ENCODE results near the gene C11orf21. TPM values are rescaled to one million over a fixed set of nuclear protein-coding genes. Genes with fewer than 3 reads are reported as not detected.

Gene C11orf21
- total RNA-seq, 1 experiment from 2014 or later: not detected

- no peak for DNase-seq (ENCODE audit: low read depth, low spot score)
- in situ Hi-C loops (cut with HindIII; ENCODE audit: low pct_unique_long_range_greater_than_20kb, low sequenced_read_pairs): no loop called here
Measured at GRCh38 chr11:2328021-2328420, 26.3 kb upstream of the C11orf21 start.

GRCh38 chr11:2327032-2327431 is 25.3 kb upstream of the C11orf21 start:
- DNase-seq (ENCODE audit: low read depth, low spot score): no peak
- in situ Hi-C loops (cut with HindIII; ENCODE audit: low pct_unique_long_range_greater_than_20kb, low sequenced_read_pairs): no loop called here

- no peak for DNase-seq (ENCODE audit: low read depth, low spot score)
- in situ Hi-C loops (cut with HindIII; ENCODE audit: low pct_unique_long_range_greater_than_20kb, low sequenced_read_pairs): no loop called here
Measured at GRCh38 chr11:2325719-2326118, 24.0 kb upstream of the C11orf21 start.

- in situ Hi-C loops (cut with HindIII; ENCODE audit: low pct_unique_long_range_greater_than_20kb, low sequenced_read_pairs): no loop called here
- no peak for DNase-seq (ENCODE audit: low read depth, low spot score)
Measured at GRCh38 chr11:2325123-2325522, 23.4 kb upstream of the C11orf21 start.

GRCh38 chr11:2321311-2321683 is 19.6 kb upstream of the C11orf21 start:
- in situ Hi-C loops (cut with HindIII; ENCODE audit: low pct_unique_long_range_greater_than_20kb, low sequenced_read_pairs): no loop called here
- DNase-seq (ENCODE audit: low read depth, low spot score): no peak

- DNase-seq (ENCODE audit: low read depth, low spot score): no peak
- in situ Hi-C loops (cut with HindIII; ENCODE audit: low pct_unique_long_range_greater_than_20kb, low sequenced_read_pairs): no loop called here
Measured at GRCh38 chr11:2320568-2321310, 19.0 kb upstream of the C11orf21 start.

- no peak for DNase-seq (ENCODE audit: low read depth, low spot score)
- in situ Hi-C loops (cut with HindIII; ENCODE audit: low pct_unique_long_range_greater_than_20kb, low sequenced_read_pairs): no loop called here
Measured at GRCh38 chr11:2319791-2320472, 18.2 kb upstream of the C11orf21 start.

- in situ Hi-C loops (cut with HindIII; ENCODE audit: low pct_unique_long_range_greater_than_20kb, low sequenced_read_pairs): no loop called here
Measured at GRCh38 chr11:2318707-2319106, 17.0 kb upstream of the C11orf21 start.

GRCh38 chr11:2318123-2318522 is 16.4 kb upstream of the C11orf21 start:
- DNase-seq (ENCODE audit: low read depth, low spot score): no peak
- in situ Hi-C loops (cut with HindIII; ENCODE audit: low pct_unique_long_range_greater_than_20kb, low sequenced_read_pairs): no loop called here

More at GRCh38 chr11:2318707-2319106, 17.0 kb upstream of the C11orf21 start:
- DNase-seq (ENCODE audit: low read depth, low spot score): no peak

GRCh38 chr11:2317354-2318050 is 15.8 kb upstream of the C11orf21 start:
- DNase-seq (ENCODE audit: low read depth, low spot score): no peak
- in situ Hi-C loops (cut with HindIII; ENCODE audit: low pct_unique_long_range_greater_than_20kb, low sequenced_read_pairs): no loop called here

GRCh38 chr11:2316963-2317244 is 15.2 kb upstream of the C11orf21 start:
- no peak for DNase-seq (ENCODE audit: low read depth, low spot score)
- in situ Hi-C loops (cut with HindIII; ENCODE audit: low pct_unique_long_range_greater_than_20kb, low sequenced_read_pairs): no loop called here

- DNase-seq (ENCODE audit: low read depth, low spot score): no peak
- in situ Hi-C loops (cut with HindIII; ENCODE audit: low pct_unique_long_range_greater_than_20kb, low sequenced_read_pairs): no loop called here
Measured at GRCh38 chr11:2316169-2316962, 14.6 kb upstream of the C11orf21 start.

GRCh38 chr11:2315395-2316168 is 13.9 kb upstream of the C11orf21 start:
- in situ Hi-C loops (cut with HindIII; ENCODE audit: low pct_unique_long_range_greater_than_20kb, low sequenced_read_pairs): no loop called here

GRCh38 chr11:2314525-2315394 is 13.0 kb upstream of the C11orf21 start:
- in situ Hi-C loops (cut with HindIII; ENCODE audit: low pct_unique_long_range_greater_than_20kb, low sequenced_read_pairs): no loop called here
- DNase-seq (ENCODE audit: low read depth, low spot score): peak; percentile 10

More at GRCh38 chr11:2315395-2316168, 13.9 kb upstream of the C11orf21 start:
- no peak for DNase-seq (ENCODE audit: low read depth, low spot score)

GRCh38 chr11:2314136-2314524 is 12.4 kb upstream of the C11orf21 start:
- in situ Hi-C loops (cut with HindIII; ENCODE audit: low pct_unique_long_range_greater_than_20kb, low sequenced_read_pairs): no loop called here
- no peak for DNase-seq (ENCODE audit: low read depth, low spot score)

- in situ Hi-C loops (cut with HindIII; ENCODE audit: low pct_unique_long_range_greater_than_20kb, low sequenced_read_pairs): no loop called here
Measured at GRCh38 chr11:2313051-2313951, 11.6 kb upstream of the C11orf21 start.

More at GRCh38 chr11:2313051-2313951, 11.6 kb upstream of the C11orf21 start:
- no peak for DNase-seq (ENCODE audit: low read depth, low spot score)

Measured in SK-MEL-5 (cell line).